Activated CD4-positive, alpha-beta T cell treated with anti-CD3 and anti-CD28 coated beads, Interleukin-10, Interleukin-2, amounts not matched to agents 100 ng/mL and 50 ng/mL, durations not matched to agents 16 hours and 8 hours (primary cell): ENCODE results near the gene MYH14.

Experiments used
- DNase-seq: peaks from one replicate; pipeline ENCODE4 v3.0.0-alpha.2; 2020

MYH14 gene

GRCh38 chr19:50264483-50265186 is 61.2 kb downstream of the MYH14 start:
- no peak for DNase-seq

- no peak for DNase-seq
Observed at GRCh38 chr19:50266041-50266440, 62.6 kb downstream of the MYH14 start.

GRCh38 chr19:50266896-50267295 is 63.5 kb downstream of the MYH14 start:
- DNase-seq: peak; percentile 44

GRCh38 chr19:50268041-50268440 is 64.6 kb downstream of the MYH14 start:
- no peak for DNase-seq

GRCh38 chr19:50268501-50268900 is 65.1 kb downstream of the MYH14 start:
- DNase-seq: no peak

GRCh38 chr19:50269653-50270052 is 66.2 kb downstream of the MYH14 start:
- no peak for DNase-seq

- DNase-seq: no peak
Observed at GRCh38 chr19:50272263-50272897, 69.0 kb downstream of the MYH14 start.

GRCh38 chr19:50273821-50274220 is 70.4 kb downstream of the MYH14 start:
- no peak for DNase-seq

GRCh38 chr19:50275577-50276368 is 72.4 kb downstream of the MYH14 start:
- no peak for DNase-seq

GRCh38 chr19:50276370-50277063 is 73.1 kb downstream of the MYH14 start:
- DNase-seq: no peak

GRCh38 chr19:50277966-50278580 is 74.7 kb downstream of the MYH14 start:
- no peak for DNase-seq

- no peak for DNase-seq
Observed at GRCh38 chr19:50280074-50280473, 76.7 kb downstream of the MYH14 start.

GRCh38 chr19:50280983-50281382 is 77.6 kb downstream of the MYH14 start:
- DNase-seq: no peak

- no peak for DNase-seq
Observed at GRCh38 chr19:50281491-50281890, 78.1 kb downstream of the MYH14 start.

- DNase-seq: no peak
Observed at GRCh38 chr19:50285833-50286232, 82.4 kb downstream of the MYH14 start.

- no peak for DNase-seq
Observed at GRCh38 chr19:50286443-50286842, 83.0 kb downstream of the MYH14 start.

- DNase-seq: no peak
Observed at GRCh38 chr19:50287331-50287730, 83.9 kb downstream of the MYH14 start.

- DNase-seq: no peak
Observed at GRCh38 chr19:50288954-50289353, 85.5 kb downstream of the MYH14 start.

- no peak for DNase-seq
Observed at GRCh38 chr19:50290011-50290410, 86.6 kb downstream of the MYH14 start.

GRCh38 chr19:50290775-50291174 is 87.4 kb downstream of the MYH14 start:
- DNase-seq: no peak

- no peak for DNase-seq
Observed at GRCh38 chr19:50292216-50292827, 88.9 kb downstream of the MYH14 start.

- DNase-seq: no peak
Observed at GRCh38 chr19:50293263-50294004, 90.0 kb downstream of the MYH14 start.
